IPS-11a (cell line): ENCODE data around the gene RGMB.

Experiments
- H3K4me3 ChIP-seq: one replicate; pipeline ENCODE4 v1.5.1; 2013; ENCODE audit warnings: low read depth, low read length, control low read depth

Gene RGMB

GRCh38 chr5:98768160-98768959 is 5.1 kb upstream of the RGMB start:
- H3K4me3 ChIP-seq: peak overlapping the region; percentile 73

GRCh38 chr5:98768960-98769209 is 4.6 kb upstream of the RGMB start:
- peak overlapping the region; percentile 73 for H3K4me3 ChIP-seq

GRCh38 chr5:98769210-98769958 is 4.1 kb upstream of the RGMB start:
- peak overlapping the region; percentile 73 for H3K4me3 ChIP-seq

GRCh38 chr5:98769959-98770208 is 3.6 kb upstream of the RGMB start:
- peak overlapping the region; percentile 73 for H3K4me3 ChIP-seq

- peak overlapping the region; percentile 73 for H3K4me3 ChIP-seq
Measured at GRCh38 chr5:98770209-98770910, 3.1 kb upstream of the RGMB start.

- H3K4me3 ChIP-seq: peak overlapping the region; percentile 73
Measured at GRCh38 chr5:98770911-98771322, 2.5 kb upstream of the RGMB start.

- H3K4me3 ChIP-seq: peak overlapping the region; percentile 73
Measured at GRCh38 chr5:98771382-98772109, 1.9 kb upstream of the RGMB start.

- peak overlapping the region; percentile 43 for H3K4me3 ChIP-seq
Measured at GRCh38 chr5:98772415-98773213, 849 bp upstream of the RGMB start.

GRCh38 chr5:98773214-98773463 is 324 bp upstream of the RGMB start:
- peak overlapping the region; percentile 43 for H3K4me3 ChIP-seq

- H3K4me3 ChIP-seq: peak overlapping the region; percentile 78
Measured at GRCh38 chr5:98774192-98775033, 950 bp downstream of the RGMB start.

GRCh38 chr5:98775246-98776065 is 2.0 kb downstream of the RGMB start:
- H3K4me3 ChIP-seq: peak overlapping the region; percentile 78

- no peak overlapping the region for H3K4me3 ChIP-seq
Measured at GRCh38 chr5:98776066-98776705, 2.7 kb downstream of the RGMB start.

GRCh38 chr5:98777295-98777694 is 3.8 kb downstream of the RGMB start:
- no peak overlapping the region for H3K4me3 ChIP-seq

- H3K4me3 ChIP-seq: no peak overlapping the region
Measured at GRCh38 chr5:98779264-98779877, 5.9 kb downstream of the RGMB start.

- H3K4me3 ChIP-seq: no peak overlapping the region
Measured at GRCh38 chr5:98780390-98780789, 6.9 kb downstream of the RGMB start.

GRCh38 chr5:98781520-98781919 is 8.1 kb downstream of the RGMB start:
- H3K4me3 ChIP-seq: no peak overlapping the region

- H3K4me3 ChIP-seq: no peak overlapping the region
Measured at GRCh38 chr5:98781964-98782363, 8.5 kb downstream of the RGMB start.

- no peak overlapping the region for H3K4me3 ChIP-seq
Measured at GRCh38 chr5:98783051-98783649, 9.7 kb downstream of the RGMB start.
